MG63 (cell line): ENCODE measurements around the gene STK32B. TPM values are rescaled to one million over a fixed set of nuclear protein-coding genes. Genes with fewer than 3 reads are reported as not detected.
A peak's percentile ranks its signal among the peaks of the same experiment; 100 is the strongest.
"Not testable (repeated sequence)": the region's sequence is repeated elsewhere in the genome, so short reads cannot be mapped to it uniquely, and the experiment has no call there.

Experiments used
- DNase-seq: peaks from one replicate; pipeline ENCODE4 v3.0.0-alpha.2; 2020
- H3K27me3 ChIP-seq: fragments of 250-450 bp; sonication (Bioruptor Pico); 2 replicates; pipeline ENCODE4 v1.5.1; 2020; ENCODE audit warnings: mild to moderate bottlenecking, moderate library complexity
- H3K36me3 ChIP-seq: fragments of 250-450 bp; sonication (Bioruptor Pico); 2 replicates; pipeline ENCODE4 v1.5.1; 2020; ENCODE audit warnings: mild to moderate bottlenecking, moderate library complexity
- H3K4me3 ChIP-seq: fragments of 250-450 bp; sonication (Bioruptor Pico); 2 replicates; pipeline ENCODE4 v1.5.1; 2020; ENCODE audit warnings: mild to moderate bottlenecking, moderate library complexity
- H3K9me3 ChIP-seq: fragments of 250-450 bp; sonication (Bioruptor Pico); 2 replicates; pipeline ENCODE4 v1.5.1; 2020; ENCODE audit warnings: mild to moderate bottlenecking, moderate library complexity
- total RNA-seq: library from RNA; depleted of rRNA; stranded (reverse); fragments of >200 nt; shearing (Covaris generic); gene quantifications from 2 replicates; pipeline ENCODE4 v1.2.3, GENCODE V29; 2014; ENCODE audit warnings: low replicate concordance; rRNA removed

Gene STK32B
- total RNA-seq: not detected in 2 replicates

DNA sequence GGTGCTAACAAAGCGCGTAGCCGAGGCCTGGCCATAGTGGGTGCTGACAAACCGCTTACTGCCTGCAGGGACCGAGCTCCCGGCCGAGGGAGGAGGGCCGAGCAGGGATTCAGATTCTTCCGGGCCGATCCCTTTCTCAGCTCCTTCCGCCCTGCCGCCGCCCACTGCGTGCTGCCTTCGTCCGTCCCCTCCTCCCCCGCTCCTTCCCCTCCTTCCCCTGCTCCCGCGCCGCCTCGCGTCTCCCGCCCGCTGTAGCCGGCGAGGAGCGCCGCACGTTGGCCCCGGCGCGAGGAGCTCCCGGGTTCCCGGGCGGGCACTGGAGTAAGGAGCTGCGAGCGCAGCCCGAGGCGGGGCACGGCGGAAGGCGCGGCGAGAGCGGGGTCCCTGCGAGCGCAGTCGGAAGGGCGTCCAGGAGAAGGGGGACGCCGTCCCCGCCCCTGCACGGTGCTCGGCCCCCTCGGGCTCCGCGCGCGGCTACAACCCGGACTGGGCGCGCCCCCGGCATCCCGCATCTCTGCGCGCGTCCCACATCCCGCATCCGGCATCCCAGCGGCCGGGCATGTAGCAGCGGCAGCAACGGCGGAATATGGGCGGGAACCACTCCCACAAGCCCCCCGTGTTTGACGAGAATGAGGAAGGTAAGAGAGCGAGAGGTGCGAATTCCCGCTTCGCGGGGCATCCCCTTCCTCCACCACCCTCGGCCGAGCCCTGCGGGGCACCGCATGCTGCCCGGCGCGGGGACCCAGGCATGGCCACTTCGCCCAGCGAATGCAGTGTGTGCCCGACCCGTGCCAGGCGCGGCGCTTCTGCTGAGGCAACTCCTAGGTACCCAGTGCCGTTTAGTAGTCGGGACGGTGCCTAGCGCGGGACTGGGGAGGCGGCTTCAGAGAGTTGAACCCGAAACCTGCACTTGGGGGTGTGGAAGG, at the start of gene STK32B:
TSS of gene STK32B (plus strand) at position 203 of the 926 bp plus-strand sequence.
- DNase-seq: peak; percentile 70
- no peaks in the 10 kb centered on the region for H3K9me3 ChIP-seq
- H3K4me3 ChIP-seq: peak within 1 kb of the TSS; percentile 43
- no peaks in the 10 kb centered on the region for H3K27me3 ChIP-seq
- H3K36me3 ChIP-seq: no peaks in the 10 kb centered on the region

DNA sequence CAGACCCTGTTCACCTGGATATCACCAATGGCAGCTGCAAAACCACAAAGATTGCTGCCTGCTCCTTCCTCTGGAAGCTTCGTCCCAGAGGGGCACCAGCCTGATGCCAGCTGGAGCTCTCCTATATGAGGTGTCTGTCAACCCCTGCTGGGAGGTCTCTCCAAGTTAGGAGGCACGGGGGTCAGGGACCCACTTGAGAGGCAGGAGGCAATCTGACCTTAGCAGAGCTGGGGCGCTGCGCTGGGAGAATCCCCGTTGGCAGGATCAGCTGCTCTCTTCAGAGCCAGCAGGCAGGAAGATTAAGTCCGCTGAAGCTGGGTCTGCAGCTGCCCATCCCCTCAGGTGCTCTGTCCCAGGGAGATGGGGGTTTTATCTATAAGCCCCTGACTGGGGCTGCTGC, 49.6 kb upstream of the STK32B start:
- H3K27me3 ChIP-seq, H3K9me3 ChIP-seq, H3K4me3 ChIP-seq, DNase-seq, H3K36me3 ChIP-seq: not testable (repeated sequence)

DNA sequence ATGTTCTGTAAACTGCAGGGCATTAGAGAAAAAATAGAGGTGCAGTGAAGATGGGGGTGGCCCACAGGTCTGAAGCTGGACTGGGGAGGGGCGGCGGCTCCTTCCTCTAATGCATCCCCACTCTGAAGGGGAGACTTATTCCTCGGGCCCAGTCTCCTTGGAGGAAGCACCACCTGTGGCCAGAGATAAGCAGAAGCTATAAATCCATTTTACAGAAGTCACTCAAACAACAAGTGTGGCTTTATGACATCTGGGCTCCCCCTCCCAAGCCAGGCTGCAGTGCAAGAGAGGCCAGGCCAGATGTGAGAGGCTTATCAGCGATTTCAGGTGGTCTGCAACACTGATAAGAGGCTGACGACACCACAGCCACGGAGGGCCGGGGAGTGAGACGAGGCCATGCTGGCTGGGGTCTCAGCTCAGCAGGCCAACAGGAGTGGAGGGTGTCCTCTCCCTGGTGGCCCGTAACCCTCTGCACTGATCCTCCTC, 47.9 kb upstream of the STK32B start:
- DNase-seq: no peak
- Histone ChIP-seq H3K4me3 (no peak overlapping the region), H3K27me3 (no peaks in the 10 kb centered on the region), H3K9me3 (no peaks in the 10 kb centered on the region), H3K36me3 (no peaks in the 10 kb centered on the region)

- no peak for DNase-seq
- Histone ChIP-seq H3K27me3 (no peaks in the 10 kb centered on the region), H3K4me3 (no peak overlapping the region), H3K36me3 (no peaks in the 10 kb centered on the region), H3K9me3 (no peaks in the 10 kb centered on the region)
Observed at GRCh38 chr4:5003918-5004317, 47.4 kb upstream of the STK32B start.

GRCh38 chr4:5004496-5004895, 46.8 kb upstream of the STK32B start:
- no peaks in the 10 kb centered on the region for H3K27me3 ChIP-seq
- H3K9me3 ChIP-seq: no peaks in the 10 kb centered on the region
- no peak for DNase-seq
- H3K36me3 ChIP-seq: no peaks in the 10 kb centered on the region
- no peak overlapping the region for H3K4me3 ChIP-seq

GRCh38 chr4:5006932-5007331, 44.3 kb upstream of the STK32B start:
- not testable (repeated sequence) for H3K27me3 ChIP-seq, DNase-seq

DNA sequence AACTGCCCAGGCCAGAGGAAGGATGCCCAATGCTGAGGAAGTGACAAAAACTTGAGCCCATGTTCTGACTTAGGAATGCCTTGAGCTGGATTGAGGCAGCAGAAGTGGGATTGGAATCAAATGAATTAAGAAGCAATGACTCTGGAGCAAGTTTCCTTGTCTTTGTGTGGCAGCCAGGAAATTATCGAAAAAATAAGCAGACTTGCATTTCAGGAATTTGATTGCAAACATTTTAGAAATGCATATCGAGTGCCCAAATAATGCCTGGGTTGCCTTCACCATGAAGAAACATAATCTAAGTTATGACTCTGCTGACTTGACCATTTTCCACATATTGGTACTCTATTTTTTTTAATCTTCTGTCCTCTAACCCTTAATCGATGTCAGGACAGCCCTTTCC, 41.5 kb upstream of the STK32B start:
- Histone ChIP-seq H3K36me3 (no peaks in the 10 kb centered on the region), H3K4me3 (no peak overlapping the region), H3K9me3 (no peaks in the 10 kb centered on the region), H3K27me3 (no peaks in the 10 kb centered on the region)
- DNase-seq: no peak

More at GRCh38 chr4:5006932-5007331, 44.3 kb upstream of the STK32B start:
- not testable (repeated sequence) for H3K4me3 ChIP-seq, H3K36me3 ChIP-seq, H3K9me3 ChIP-seq

DNA sequence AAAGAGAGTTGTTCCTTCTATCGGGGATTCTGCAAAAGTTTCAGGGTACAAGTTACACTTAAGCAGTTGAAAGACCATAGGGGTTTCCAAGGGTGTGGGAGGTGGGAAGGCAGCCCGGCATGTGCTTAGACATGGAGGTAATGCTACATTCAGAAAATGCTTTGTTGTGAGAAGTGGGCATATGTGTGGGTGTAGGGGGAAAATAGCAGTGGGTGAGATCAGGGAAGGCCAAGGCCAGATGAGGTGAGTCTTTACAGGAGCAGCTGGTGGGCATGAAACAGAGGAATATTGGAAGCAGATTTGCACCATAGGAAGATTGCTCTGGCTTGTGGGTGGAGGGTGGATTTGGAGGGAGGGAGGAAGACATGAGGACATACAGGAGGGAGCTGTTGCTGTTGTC, 40.3 kb upstream of the STK32B start:
- Histone ChIP-seq H3K4me3 (no peak overlapping the region), H3K36me3 (no peaks in the 10 kb centered on the region), H3K9me3 (no peaks in the 10 kb centered on the region), H3K27me3 (no peaks in the 10 kb centered on the region)
- DNase-seq: no peak

DNA sequence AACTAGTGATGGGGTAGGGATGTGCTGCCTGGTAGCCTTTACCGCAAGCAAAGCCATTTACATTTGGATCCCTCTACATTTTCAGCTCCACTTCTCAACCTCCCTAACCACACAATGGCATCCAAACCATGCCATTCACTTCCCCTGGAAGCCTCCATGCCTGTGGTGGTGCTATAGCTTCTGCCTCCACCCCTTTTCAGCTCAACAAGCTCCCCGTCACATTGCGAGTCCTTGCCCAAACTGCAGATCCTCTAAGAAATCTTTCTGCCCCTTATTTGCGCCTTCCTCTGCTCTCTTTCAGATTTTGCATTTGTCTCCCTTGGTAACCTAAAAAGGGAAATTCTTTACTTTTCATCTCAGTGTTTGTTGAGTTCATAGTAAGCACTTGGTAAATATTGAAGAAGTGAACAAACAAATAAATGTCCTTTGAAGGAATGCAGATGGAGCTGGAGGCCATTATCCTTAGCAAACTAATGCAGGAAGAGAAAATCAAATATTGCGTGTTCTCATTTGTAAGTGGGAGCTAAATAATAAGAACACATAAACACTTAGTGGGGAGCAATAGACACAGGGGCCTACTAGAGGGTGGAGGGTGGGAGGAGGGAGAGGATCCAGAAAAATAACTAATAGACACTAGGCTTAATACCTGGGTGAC, 38.9 kb upstream of the STK32B start:
- DNase-seq: no peak
- no peaks in the 10 kb centered on the region for H3K9me3 ChIP-seq
- H3K27me3 ChIP-seq: no peaks in the 10 kb centered on the region
- no peak overlapping the region for H3K4me3 ChIP-seq
- H3K36me3 ChIP-seq: no peaks in the 10 kb centered on the region

DNA sequence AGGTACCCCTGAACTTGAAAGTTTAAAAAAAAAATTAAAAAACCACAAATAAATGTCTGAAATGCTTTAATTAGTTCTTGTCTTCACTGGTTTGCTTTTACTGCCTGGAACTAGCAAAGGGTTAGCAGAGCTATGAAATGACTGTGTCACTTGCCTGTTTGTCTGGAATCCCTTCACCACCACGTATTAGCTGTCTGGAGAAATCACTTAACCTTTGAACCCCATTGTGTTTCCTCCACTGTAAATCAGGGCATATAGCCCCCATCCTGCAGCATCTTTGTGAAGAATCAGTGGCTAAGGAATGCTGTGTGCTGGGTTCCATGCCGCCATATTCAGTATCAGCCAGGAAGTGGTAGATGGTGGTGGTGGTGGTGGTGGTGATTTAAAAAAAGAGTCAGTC, 38.3 kb upstream of the STK32B start:
- Histone ChIP-seq H3K9me3 (no peaks in the 10 kb centered on the region), H3K36me3 (no peaks in the 10 kb centered on the region), H3K4me3 (no peak overlapping the region), H3K27me3 (no peaks in the 10 kb centered on the region)
- DNase-seq: no peak

DNA sequence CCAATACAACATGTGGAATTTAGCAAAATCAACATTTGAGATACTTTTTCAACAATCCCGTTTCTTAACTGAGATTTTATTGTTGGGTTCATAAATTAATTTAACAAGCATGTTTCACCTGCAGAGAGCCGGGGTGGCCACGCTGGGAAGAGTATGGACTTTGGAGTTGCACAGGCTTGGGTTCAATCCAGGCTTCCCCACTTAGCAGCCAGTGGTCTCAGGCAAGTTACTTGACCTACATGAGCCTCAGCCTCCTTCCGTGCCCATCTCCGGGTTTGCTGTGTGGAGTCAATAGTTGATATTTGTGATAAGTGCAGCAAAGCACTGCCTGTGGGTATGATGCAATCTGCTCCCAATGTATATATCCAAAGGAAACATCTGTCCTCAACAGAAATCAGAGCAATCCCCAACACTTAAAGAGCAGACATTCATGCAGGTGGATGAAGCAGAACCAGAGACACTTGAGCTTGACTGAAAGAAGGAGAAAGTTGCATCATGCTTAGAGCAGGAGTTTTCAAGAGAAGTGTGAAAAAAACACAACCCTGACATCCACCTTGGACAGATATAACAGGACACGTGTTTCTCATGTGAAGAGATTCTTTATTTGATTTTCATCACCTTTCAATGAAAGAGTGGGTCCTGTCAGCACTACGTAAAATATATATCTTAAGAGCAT, 37.1 kb upstream of the STK32B start:
- H3K27me3 ChIP-seq: no peaks in the 10 kb centered on the region

DNA sequence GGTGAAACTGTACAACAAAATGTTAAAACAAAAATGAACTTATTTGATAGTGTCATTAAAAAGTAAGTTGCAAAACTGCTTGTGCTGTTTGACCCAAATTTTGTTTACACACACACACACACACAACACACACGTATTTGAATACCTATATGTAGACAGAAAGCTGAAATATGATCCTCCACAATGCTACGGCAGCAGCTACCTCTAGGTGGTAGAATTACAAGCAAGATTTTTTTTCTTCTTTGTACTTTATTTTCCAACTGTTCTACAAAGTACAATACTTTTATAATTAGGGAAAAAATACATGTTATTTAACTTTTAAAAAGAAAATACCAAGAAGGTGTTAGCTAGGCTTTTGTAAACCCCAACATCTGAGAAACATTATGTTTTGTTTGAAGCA, 33.2 kb upstream of the STK32B start:
- no peaks in the 10 kb centered on the region for H3K36me3 ChIP-seq
- DNase-seq: no peak
- H3K9me3 ChIP-seq: no peaks in the 10 kb centered on the region
- H3K27me3 ChIP-seq: no peaks in the 10 kb centered on the region
- H3K4me3 ChIP-seq: no peak overlapping the region

More for the DNA sequence above, 37.1 kb upstream of the STK32B start:
- H3K36me3 ChIP-seq: no peaks in the 10 kb centered on the region
- no peak for DNase-seq
- no peak overlapping the region for H3K4me3 ChIP-seq
- H3K9me3 ChIP-seq: no peaks in the 10 kb centered on the region

DNA sequence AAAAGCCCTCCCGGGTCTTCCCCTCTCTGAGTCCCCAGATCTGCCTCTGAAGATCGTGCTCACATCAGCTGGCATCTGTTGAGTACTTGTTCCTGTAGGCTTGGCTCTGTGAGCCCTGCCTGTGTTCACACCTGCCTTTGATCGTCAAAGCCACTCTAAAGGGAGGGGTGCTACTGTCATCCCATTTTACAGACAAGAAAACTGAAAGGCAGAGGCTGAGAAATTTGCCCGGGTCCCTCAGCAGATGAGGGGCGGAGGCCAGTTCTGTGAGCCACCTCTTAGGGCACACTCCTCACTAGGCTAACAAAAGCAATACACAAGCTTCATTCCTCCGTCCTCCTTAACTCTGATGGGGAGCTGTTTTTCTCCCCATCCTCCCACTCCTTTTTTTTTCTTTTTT, 32.7 kb upstream of the STK32B start:
- Histone ChIP-seq H3K27me3 (no peaks in the 10 kb centered on the region), H3K9me3 (no peaks in the 10 kb centered on the region), H3K36me3 (no peaks in the 10 kb centered on the region), H3K4me3 (no peak overlapping the region)
- no peak for DNase-seq

DNA sequence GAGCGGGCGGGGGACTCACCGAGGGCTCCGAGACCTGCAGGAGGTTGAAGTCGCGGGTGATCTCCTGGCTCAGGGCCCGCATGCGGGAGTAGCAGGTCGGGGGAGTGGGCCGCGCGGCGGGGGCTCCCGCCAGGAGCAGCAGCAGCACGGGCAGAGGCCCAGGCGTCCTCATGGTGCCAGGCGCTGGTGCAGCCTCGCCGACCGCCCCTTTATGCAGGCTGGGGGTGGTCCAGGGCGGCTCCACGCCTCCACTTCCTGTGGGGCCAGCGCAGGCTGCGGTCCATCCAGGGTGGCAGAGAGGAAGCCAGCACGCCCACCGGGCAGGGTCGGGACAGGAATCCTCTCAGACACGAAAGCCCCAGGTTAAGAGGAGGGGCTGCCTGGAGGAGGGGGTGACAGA, 32.0 kb upstream of the STK32B start, which contains the start of gene CYTL1:
TSS of gene CYTL1 (minus strand) at position 185 of the 400 bp plus-strand sequence. CDS start at position 172, 13 bp downstream.
- no peaks in the 10 kb centered on the region for H3K9me3 ChIP-seq
- no peak for DNase-seq
- H3K36me3 ChIP-seq: no peaks in the 10 kb centered on the region
- H3K4me3 ChIP-seq: no peak within 1 kb of the TSS
- no peaks in the 10 kb centered on the region for H3K27me3 ChIP-seq

- DNase-seq: no peak
Observed at GRCh38 chr4:5019796-5020195, 31.5 kb upstream of the STK32B start.

GRCh38 chr4:5020341-5020740, 30.9 kb upstream of the STK32B start:
- no peak for DNase-seq
- H3K27me3 ChIP-seq: no peaks in the 10 kb centered on the region
- H3K9me3 ChIP-seq: no peaks in the 10 kb centered on the region
- no peaks in the 10 kb centered on the region for H3K36me3 ChIP-seq
- no peak overlapping the region for H3K4me3 ChIP-seq

More at GRCh38 chr4:5019796-5020195, 31.5 kb upstream of the STK32B start:
- H3K9me3 ChIP-seq: no peaks in the 10 kb centered on the region
- no peaks in the 10 kb centered on the region for H3K27me3 ChIP-seq
- H3K4me3 ChIP-seq: no peak overlapping the region
- H3K36me3 ChIP-seq: no peaks in the 10 kb centered on the region

DNA sequence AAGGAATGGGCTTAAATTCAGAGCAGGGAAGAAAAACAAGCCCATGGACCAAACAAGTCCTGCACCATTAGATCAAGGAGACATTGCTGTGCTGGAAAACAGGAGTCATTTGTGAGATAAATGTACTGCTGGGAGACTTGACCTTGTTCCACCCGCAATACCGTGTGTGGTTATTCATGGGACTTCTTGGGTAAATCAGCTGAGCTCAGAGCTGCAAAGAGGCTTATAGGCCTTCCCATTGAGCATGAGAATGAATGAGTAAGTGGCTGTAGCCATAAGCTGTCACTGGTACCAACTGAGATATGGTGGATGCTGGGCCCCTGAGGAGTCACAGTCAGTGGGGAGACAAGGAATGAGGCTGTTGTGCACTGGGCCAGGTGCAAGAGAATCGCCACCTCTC, 29.7 kb upstream of the STK32B start:
- no peaks in the 10 kb centered on the region for H3K9me3 ChIP-seq
- no peak for DNase-seq
- no peak overlapping the region for H3K4me3 ChIP-seq
- H3K27me3 ChIP-seq: no peaks in the 10 kb centered on the region
- H3K36me3 ChIP-seq: no peaks in the 10 kb centered on the region
